ENCODE results near the gene CCNA2. TPM values are rescaled to one million over a fixed set of nuclear protein-coding genes. Genes with fewer than 3 reads are reported as not detected.

CCNA2 gene
- total RNA-seq, 1 experiment from 2014 or later, result 105 TPM

- CTCF ChIA-PET, result no interaction called here
- H3K27ac ChIP-seq (ENCODE audit: low read depth, low read length, poor library complexity, severe bottlenecking), result no peak overlapping the region
- BruUV-seq (replicated peaks), result no TSS peak
- H3K4me3 ChIP-seq (ENCODE audit: low read depth, low read length, poor library complexity, severe bottlenecking), result no peak overlapping the region
- POLR2A ChIA-PET (ENCODE audit: low non-redundant PET), result no interaction called here
- H3K4me1 ChIP-seq (ENCODE audit: insufficient read depth, low read length, poor library complexity, severe bottlenecking), result peaks cover 4% of the 10 kb centered on the region
- H3K27me3 ChIP-seq (replicated peaks; ENCODE audit: insufficient read depth, low read depth, low read length, poor library complexity), result no peaks in the 10 kb centered on the region
- TF ChIP-seq CTCF (conservative IDR thresholded peaks at IDR 0.05; ENCODE audit: low read depth, low read length), result no peak
- TF ChIP-seq EZH2 (IDR thresholded peaks at IDR 0.05; ENCODE audit: borderline replicate concordance, low read depth, low read length, poor library complexity, severe bottlenecking), result no peak
- H3K36me3 ChIP-seq (ENCODE audit: insufficient read depth, low read length, poor library complexity, severe bottlenecking), result no peaks in the 10 kb centered on the region
- H3K9me3 ChIP-seq (ENCODE audit: low read depth, low read length, poor library complexity, severe bottlenecking), result no peaks in the 10 kb centered on the region
- intact Hi-C loops (cut with micrococcal nuclease; ENCODE audit: unreplicated experiment), result no loop called here
- DNase-seq (ENCODE audit: low spot score), result no peak
Observed at GRCh38 chr4:121796283-121796682, 27.4 kb downstream of the CCNA2 start.

GRCh38 chr4:121794505-121795188 is 29.0 kb downstream of the CCNA2 start:
- Histone ChIP-seq H3K4me3 (ENCODE audit: low read depth, low read length, poor library complexity, severe bottlenecking) (no peak overlapping the region), H3K9me3 (ENCODE audit: low read depth, low read length, poor library complexity, severe bottlenecking) (no peaks in the 10 kb centered on the region), H3K36me3 (ENCODE audit: insufficient read depth, low read length, poor library complexity, severe bottlenecking) (no peaks in the 10 kb centered on the region), H3K27ac (ENCODE audit: low read depth, low read length, poor library complexity, severe bottlenecking) (no peak overlapping the region), H3K4me1 (ENCODE audit: insufficient read depth, low read length, poor library complexity, severe bottlenecking) (peaks cover 15% of the 10 kb centered on the region), H3K27me3 (replicated peaks; ENCODE audit: insufficient read depth, low read depth, low read length, poor library complexity) (no peaks in the 10 kb centered on the region)
- POLR2A ChIA-PET (ENCODE audit: low non-redundant PET), result no interaction called here
- CTCF ChIA-PET, result no interaction called here
- intact Hi-C loops (cut with micrococcal nuclease; ENCODE audit: unreplicated experiment), result no loop called here
- BruUV-seq (replicated peaks), result no TSS peak
- no peak for DNase-seq (ENCODE audit: low spot score)
- no peak for TF ChIP-seq EZH2 (IDR thresholded peaks at IDR 0.05; ENCODE audit: borderline replicate concordance, low read depth, low read length, poor library complexity, severe bottlenecking)
- TF ChIP-seq CTCF (conservative IDR thresholded peaks at IDR 0.05; ENCODE audit: low read depth, low read length), result no peak

- Histone ChIP-seq H3K27me3 (replicated peaks; ENCODE audit: insufficient read depth, low read depth, low read length, poor library complexity) (no peaks in the 10 kb centered on the region), H3K27ac (ENCODE audit: low read depth, low read length, poor library complexity, severe bottlenecking) (no peak overlapping the region), H3K9me3 (ENCODE audit: low read depth, low read length, poor library complexity, severe bottlenecking) (no peaks in the 10 kb centered on the region), H3K4me3 (ENCODE audit: low read depth, low read length, poor library complexity, severe bottlenecking) (no peak overlapping the region), H3K36me3 (ENCODE audit: insufficient read depth, low read length, poor library complexity, severe bottlenecking) (no peaks in the 10 kb centered on the region), H3K4me1 (ENCODE audit: insufficient read depth, low read length, poor library complexity, severe bottlenecking) (peaks cover 21% of the 10 kb centered on the region)
- ChIA-PET POLR2A (ENCODE audit: low non-redundant PET) (no interaction called here), CTCF (no interaction called here)
- TF ChIP-seq CTCF (conservative IDR thresholded peaks at IDR 0.05; ENCODE audit: low read depth, low read length) (no peak), EZH2 (IDR thresholded peaks at IDR 0.05; ENCODE audit: borderline replicate concordance, low read depth, low read length, poor library complexity, severe bottlenecking) (no peak)
- intact Hi-C loops (cut with micrococcal nuclease; ENCODE audit: unreplicated experiment), result no loop called here
- DNase-seq (ENCODE audit: low spot score), result no peak
- no TSS peak for BruUV-seq (replicated peaks)
Observed at GRCh38 chr4:121792966-121793365, 30.7 kb downstream of the CCNA2 start.

All from A673 (cell line).